Measurements from ENCODE around the gene HRH2. TPM values are rescaled to one million over a fixed set of nuclear protein-coding genes. Genes with fewer than 3 reads are reported as not detected.

HRH2 gene
- total and polyA plus RNA-seq, 9 of the 15 experiments (the other 6 are each of a cell fraction or from before 2014, with no cell fraction given), result 0.04 TPM; not detected in 8

- peaks cover 5 to 20% of the 10 kb centered on the region in 2 experiments; a peak in 4 of 5 replicates for H3K27me3 ChIP-seq (ENCODE audit: control insufficient read depth in 2 of 2, insufficient read depth in 2 of 2, low read length in 2 of 2)
- no peak overlapping the region for H3K27ac ChIP-seq (ENCODE audit: extremely low read depth, low read depth, low read length)
- H4K20me1 ChIP-seq (replicated peaks; ENCODE audit: control insufficient read depth, insufficient read depth, low read length), result peaks cover 7% of the 10 kb centered on the region; the same call in 1 of the 2 replicates
- H3K4me2 ChIP-seq (ENCODE audit: insufficient read depth, low read length), result no peak overlapping the region
- in situ Hi-C loops (cut with MboI), result no loop called here
- no peaks in the 10 kb centered on the region for H3K36me3 ChIP-seq (ENCODE audit: control insufficient read depth, insufficient read depth, low read length)
- no peak for FAIRE-seq
- ATAC-seq, result no peak
- H3K79me2 ChIP-seq (ENCODE audit: control insufficient read depth, insufficient read depth, low read length), result no peaks in the 10 kb centered on the region
- WGBS (ENCODE audit: insufficient coverage, low coverage, missing lambda C conversion rate), result 0% methylated on average over 9 of the region's 9 CpGs
- H3K4me1 ChIP-seq (replicated peaks in 1 of 2; ENCODE audit: control insufficient read depth in 2 of 2, insufficient read depth in 2 of 2, low read length in 2 of 2), result no peaks in the 10 kb centered on the region
- H2AFZ ChIP-seq (ENCODE audit: low read depth, low read length), result no peak overlapping the region
- intact Hi-C loops (cut with micrococcal nuclease), result no loop called here
- no peaks in the 10 kb centered on the region for H3K9me3 ChIP-seq (replicated peaks; ENCODE audit: control insufficient read depth, insufficient read depth, low read depth, low read length)
- ChIA-PET POLR2A (interaction anchor here (0.7 kb wide), 1 partner anchor 14 kb away, joined by 3 read pairs; no protein-coding TSS in a partner anchor), CTCF (ENCODE audit: low intra/inter-chr PET ratio) (no interaction called here)
- no peaks in the 10 kb centered on the region for H3K9me1 ChIP-seq (ENCODE audit: control insufficient read depth, insufficient read depth, low read length)
- DNase-seq (ENCODE audit: extremely low read depth in 1 of 4, low spot score in 3 of 4), result no peak
- no peak overlapping the region for H3K4me3 ChIP-seq
- no peak overlapping the region for H3K9ac ChIP-seq (ENCODE audit: insufficient read depth in 1 of 2, low read depth in 2 of 2, low read length in 2 of 2)
- TF ChIP-seq MEF2A (IDR thresholded peaks at IDR 0.05; ENCODE audit: control insufficient read depth, low read depth, low read length), result no peak
- TF ChIP-seq DIDO1 (tag; IDR thresholded peaks at IDR 0.05; ENCODE audit: low read depth), result no peak
- no peak for TF ChIP-seq TCFL5 (CRISPR knock-in tag; conservative IDR thresholded peaks at IDR 0.05)
- TF ChIP-seq CREBBP (IDR thresholded peaks at IDR 0.05; ENCODE audit: low read depth, low read length), result no peak
- TF ChIP-seq ZNF311 (CRISPR knock-in tag; IDR thresholded peaks at IDR 0.05), result no peak
- BruUV-seq (replicated peaks), result no TSS peak
These were observed 17.6 kb upstream of the HRH2 start for GRCh38 chr5:175640106-175640775.

- ATAC-seq, result no peak
- no peak for FAIRE-seq
- no peaks in the 10 kb centered on the region for H3K9me1 ChIP-seq (ENCODE audit: control insufficient read depth, insufficient read depth, low read length)
- H2AFZ ChIP-seq (ENCODE audit: low read depth, low read length), result no peak overlapping the region
- no peak overlapping the region for H3K9ac ChIP-seq (ENCODE audit: insufficient read depth in 1 of 2, low read depth in 2 of 2, low read length in 2 of 2)
- no peaks in the 10 kb centered on the region for H3K79me2 ChIP-seq (ENCODE audit: control insufficient read depth, insufficient read depth, low read length)
- H3K9me3 ChIP-seq (replicated peaks; ENCODE audit: control insufficient read depth, insufficient read depth, low read depth, low read length), result no peaks in the 10 kb centered on the region
- BruUV-seq (replicated peaks), result no TSS peak
- in situ Hi-C loops (cut with MboI) (no loop called here), intact Hi-C loops (cut with micrococcal nuclease) (no loop called here)
- H3K36me3 ChIP-seq (ENCODE audit: control insufficient read depth, insufficient read depth, low read length), result no peaks in the 10 kb centered on the region
- H3K4me1 ChIP-seq (replicated peaks in 1 of 2; ENCODE audit: control insufficient read depth in 2 of 2, insufficient read depth in 2 of 2, low read length in 2 of 2), result no peaks in the 10 kb centered on the region
- ChIA-PET CTCF (ENCODE audit: low intra/inter-chr PET ratio) (no interaction called here), POLR2A (interaction anchor here (0.7 kb wide), 1 partner anchor 17 kb away, joined by 3 read pairs; no protein-coding TSS in a partner anchor)
- DNase-seq (ENCODE audit: extremely low read depth in 1 of 4, low spot score in 3 of 4), result no peak
- peaks cover 5 to 20% of the 10 kb centered on the region in 2 experiments; a peak in 4 of 5 replicates for H3K27me3 ChIP-seq (ENCODE audit: control insufficient read depth in 2 of 2, insufficient read depth in 2 of 2, low read length in 2 of 2)
- peaks cover 7% of the 10 kb centered on the region; the same call in 1 of the 2 replicates for H4K20me1 ChIP-seq (replicated peaks; ENCODE audit: control insufficient read depth, insufficient read depth, low read length)
- H3K4me3 ChIP-seq, result no peak overlapping the region
- H3K27ac ChIP-seq (ENCODE audit: extremely low read depth, low read depth, low read length), result no peak overlapping the region
- WGBS (ENCODE audit: insufficient coverage, low coverage, missing lambda C conversion rate), result 0% methylated on average over 4 of the region's 4 CpGs
- H3K4me2 ChIP-seq (ENCODE audit: insufficient read depth, low read length), result no peak overlapping the region
- TF ChIP-seq ZNF584 (CRISPR knock-in tag; IDR thresholded peaks at IDR 0.05; ENCODE audit: low read depth) (no peak), NR4A1 (CRISPR knock-in tag; IDR thresholded peaks at IDR 0.05) (no peak), NR4A1 (tag; IDR thresholded peaks at IDR 0.05) (no peak), FOXP4 (CRISPR knock-in tag; IDR thresholded peaks at IDR 0.05; ENCODE audit: borderline replicate concordance) (no peak), GATA2 (CRISPR knock-in tag; IDR thresholded peaks at IDR 0.05) (no peak), ETV6 (IDR thresholded peaks at IDR 0.05; ENCODE audit: borderline replicate concordance in 1 of 2, low read depth in 2 of 2, low read length in 1 of 2) (no peak), ETV6 (CRISPR knock-in tag; IDR thresholded peaks at IDR 0.05; ENCODE audit: borderline replicate concordance) (no peak), SRSF3 (IDR thresholded peaks at IDR 0.05; ENCODE audit: insufficient read depth, low read length) (no peak)
These were observed 14.9 kb upstream of the HRH2 start for GRCh38 chr5:175642998-175643397.
